ENCODE measurements around the gene FZD10.

GRCh38 chr12:130137040-130138018 is 24.9 kb upstream of the FZD10 start:
- TF ChIP-seq POLR2A (IDR thresholded peaks at IDR 0.05) (no peak), CTCF (IDR thresholded peaks at IDR 0.05) (no peak)

Measured in body of pancreas (tissue), 4 donors.